ENCODE data around the gene SLC19A1. TPM values are rescaled to one million over a fixed set of nuclear protein-coding genes. Genes with fewer than 3 reads are reported as not detected.
"Not testable (repeated sequence)": the region's sequence is repeated elsewhere in the genome, so short reads cannot be mapped to it uniquely, and the experiment has no call there.

Gene SLC19A1
- total RNA-seq, 2 experiments from 2014 or later = 29.2 to 30.3 TPM

DNA sequence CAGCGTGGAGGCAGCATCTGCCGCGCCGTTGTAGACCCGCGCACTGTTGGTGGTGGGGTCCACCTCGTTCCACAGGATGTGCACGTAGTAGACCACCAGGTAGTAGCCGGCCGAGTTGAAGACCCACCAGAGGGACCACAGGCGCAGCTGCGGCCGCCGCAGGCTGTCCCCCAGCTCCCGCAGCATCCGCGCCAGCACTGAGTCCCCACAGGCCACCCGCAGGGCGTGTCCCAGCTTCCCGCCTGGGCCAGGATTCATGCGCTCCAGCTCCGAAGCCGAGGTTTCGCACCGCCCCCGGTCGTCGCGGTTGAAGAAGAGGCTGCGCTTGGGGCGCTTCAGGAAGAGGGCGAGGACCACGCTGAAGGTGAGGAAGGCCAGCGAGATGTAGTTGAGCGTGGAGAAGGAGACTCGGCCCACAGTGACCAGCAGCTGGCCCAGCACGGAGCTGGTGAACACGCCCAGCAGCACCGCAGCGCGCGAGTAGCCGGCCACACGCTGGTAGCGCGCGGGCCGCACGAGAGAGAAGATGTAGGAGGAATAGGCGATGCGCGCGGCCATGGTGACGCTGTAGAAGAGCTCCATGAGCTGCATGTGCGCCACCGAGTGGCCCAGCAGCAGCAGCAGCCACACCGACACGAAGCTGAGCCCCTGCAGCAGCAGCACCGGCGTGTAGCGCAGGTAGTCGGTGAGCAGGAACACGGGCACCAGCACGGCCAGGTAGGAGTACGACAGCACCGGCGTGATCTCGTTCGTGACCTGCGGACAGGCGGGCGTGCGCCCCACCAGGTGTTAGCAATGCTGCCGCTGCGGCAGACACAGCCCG, 10.6 kb downstream of the SLC19A1 start:
- intact Hi-C loops (cut with micrococcal nuclease) = no loop called here
- Mint-ChIP-seq H3K9me3 (no peaks in the 10 kb centered on the region), H3K27me3 (no peaks in the 10 kb centered on the region), H3K4me1 (ENCODE audit: low read depth) (peaks cover 6% of the 10 kb centered on the region), H3K4me3 (no peak overlapping the region), H3K36me3 (peaks cover 25% of the 10 kb centered on the region), H3K27ac (no peak overlapping the region)
- POLR2A ChIA-PET = interaction anchor here (1.3 kb wide), 1 partner anchor 9 kb away, joined by 5 read pairs; no protein-coding TSS in a partner anchor
- CTCF ChIA-PET = no interaction called here
- DNase-seq = no peak

DNA sequence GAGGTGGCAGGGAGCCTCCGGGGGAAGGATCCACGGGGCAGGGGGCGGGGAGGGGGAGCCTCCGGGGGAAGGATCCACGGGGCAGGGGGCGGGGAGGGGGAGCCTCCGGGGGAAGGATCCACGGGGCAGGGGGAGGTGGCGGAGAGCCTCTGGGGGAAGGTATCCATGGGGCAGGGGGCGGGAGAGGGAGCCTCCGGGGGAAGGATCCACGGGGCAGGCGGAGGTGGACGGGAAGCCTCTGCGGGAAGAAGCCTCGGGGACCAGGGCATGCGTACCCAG, 11.2 kb downstream of the SLC19A1 start:
- CTCF ChIA-PET; H3K4me3 Mint-ChIP-seq; H3K4me1 Mint-ChIP-seq (ENCODE audit: low read depth); DNase-seq; intact Hi-C loops (cut with micrococcal nuclease); H3K9me3 Mint-ChIP-seq; H3K27ac Mint-ChIP-seq; H3K27me3 Mint-ChIP-seq: not testable (repeated sequence)
- POLR2A ChIA-PET = interaction anchor here (1.3 kb wide), 1 partner anchor 10 kb away, joined by 5 read pairs; no protein-coding TSS in a partner anchor
- peaks cover 20% of the 10 kb centered on the region for H3K36me3 Mint-ChIP-seq

DNA sequence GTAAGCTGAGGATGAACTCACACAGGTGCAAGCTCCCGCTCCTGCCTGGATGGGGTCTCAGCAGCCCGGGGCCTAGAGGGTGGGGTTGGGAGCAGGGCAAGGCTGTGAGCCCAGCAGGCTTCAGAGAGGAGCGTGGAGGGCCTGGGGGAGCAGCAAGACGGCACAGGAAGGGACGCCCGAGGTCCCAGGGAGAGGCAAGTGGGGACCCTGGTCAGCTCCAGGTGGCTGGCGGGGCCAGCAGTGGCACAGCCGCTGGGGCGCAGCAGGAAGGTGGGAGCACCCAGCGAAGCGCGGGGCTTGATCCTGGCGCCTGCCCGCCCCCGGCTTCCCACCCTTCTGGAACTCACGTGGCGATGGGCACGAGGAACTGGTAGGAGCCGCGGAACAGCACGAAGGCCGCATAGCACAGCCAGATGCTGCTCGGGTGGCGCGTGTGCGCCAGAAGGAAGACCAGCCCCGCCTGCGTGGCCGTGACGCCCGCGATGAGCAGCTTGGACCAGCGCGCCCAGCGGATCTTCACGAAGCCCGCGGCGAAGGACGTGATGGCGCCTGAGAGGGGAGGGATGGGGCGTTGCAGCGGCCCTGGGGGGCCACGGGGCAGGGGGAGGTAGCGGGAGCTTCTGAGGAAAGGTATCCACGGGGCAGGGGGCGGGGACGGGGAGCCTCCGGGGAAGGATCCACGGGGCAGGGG, 11.7 kb downstream of the SLC19A1 start:
- Mint-ChIP-seq H3K4me1 (ENCODE audit: low read depth) (peaks cover 6% of the 10 kb centered on the region), H3K27me3 (no peaks in the 10 kb centered on the region), H3K27ac (no peak overlapping the region), H3K4me3 (no peak overlapping the region), H3K36me3 (peaks cover 21% of the 10 kb centered on the region), H3K9me3 (no peaks in the 10 kb centered on the region)
- POLR2A ChIA-PET = no interaction called here
- intact Hi-C loops (cut with micrococcal nuclease) = no loop called here
- no peak for DNase-seq
- CTCF ChIA-PET = no interaction called here

DNA sequence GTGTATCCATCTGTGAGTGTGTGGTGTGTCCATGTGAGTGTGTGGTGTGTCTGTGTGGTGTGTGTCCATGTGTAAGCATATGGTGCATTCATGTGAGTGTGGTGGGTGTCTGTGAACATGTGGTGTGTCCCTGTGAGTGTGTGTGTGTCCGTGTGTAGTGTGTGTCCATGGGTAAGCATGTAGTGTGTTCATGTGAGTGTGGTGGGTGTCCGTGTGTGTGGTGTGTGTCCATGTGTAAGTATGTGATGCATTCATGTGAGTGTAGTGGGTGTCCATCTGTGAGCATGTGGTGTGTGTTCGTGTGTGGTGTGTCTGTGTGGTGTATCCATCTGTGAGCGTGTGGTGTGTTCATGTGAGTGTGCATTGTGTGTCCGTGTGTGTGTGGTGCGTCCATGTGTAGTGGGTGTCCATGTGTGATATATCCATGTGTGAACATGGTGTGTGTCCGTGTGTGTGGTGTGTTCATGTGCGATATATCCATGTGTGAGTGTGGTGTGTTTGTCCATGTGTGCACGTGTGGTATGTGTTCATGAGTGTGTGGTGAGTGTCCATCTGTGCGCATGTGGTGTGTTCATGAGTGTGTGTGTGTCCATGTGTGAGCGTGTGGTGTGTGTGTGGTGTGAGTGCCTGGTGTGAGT, 12.3 kb downstream of the SLC19A1 start:
- DNase-seq = no peak
- Mint-ChIP-seq H3K27me3 (no peaks in the 10 kb centered on the region), H3K9me3 (no peaks in the 10 kb centered on the region), H3K27ac (no peak overlapping the region), H3K36me3 (peaks cover 18% of the 10 kb centered on the region), H3K4me3 (no peak overlapping the region), H3K4me1 (ENCODE audit: low read depth) (peaks cover 6% of the 10 kb centered on the region)
- POLR2A ChIA-PET = no interaction called here
- CTCF ChIA-PET = no interaction called here
- intact Hi-C loops (cut with micrococcal nuclease) = no loop called here

DNA sequence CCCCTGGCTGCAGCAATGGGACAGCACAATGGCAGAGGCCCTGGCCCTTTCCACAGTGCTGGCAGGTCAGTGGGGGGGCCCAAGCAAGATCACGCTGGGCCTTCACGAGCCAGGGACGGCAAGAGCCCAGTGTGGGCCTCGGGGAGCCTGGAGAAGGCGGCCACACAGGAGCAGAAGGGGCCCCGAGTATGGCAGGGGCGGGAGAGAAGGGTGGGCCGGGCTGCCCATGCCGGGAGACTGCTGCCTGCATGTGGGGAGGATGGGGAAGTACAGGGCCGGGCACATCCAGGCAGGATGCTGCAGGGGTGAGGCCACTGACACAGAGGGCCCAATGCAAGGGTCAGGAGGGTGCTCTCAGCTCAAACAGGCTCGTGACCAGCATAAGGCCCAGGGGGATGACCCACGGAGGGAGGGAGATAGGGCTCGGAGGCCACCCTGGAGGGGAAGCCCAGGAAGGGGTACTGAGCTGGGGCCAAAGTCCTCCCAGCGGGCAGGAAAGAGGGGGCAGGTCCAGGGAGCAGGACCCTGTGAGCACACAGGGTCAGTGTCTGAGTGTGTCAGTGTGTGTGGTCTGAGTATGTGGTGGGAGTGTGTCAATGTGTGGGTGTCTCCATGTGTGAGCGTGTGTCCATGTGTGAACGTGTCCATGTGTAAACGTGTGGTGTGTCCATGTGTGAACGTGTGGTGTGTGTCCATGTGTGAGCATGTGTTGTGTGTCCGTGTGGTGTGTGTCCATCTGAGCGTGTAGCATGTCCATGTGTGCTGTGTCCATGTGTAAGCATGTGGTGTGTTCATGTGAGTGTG, 13.1 kb downstream of the SLC19A1 start:
- H3K36me3 Mint-ChIP-seq = peaks cover 18% of the 10 kb centered on the region
- no peak overlapping the region for H3K4me3 Mint-ChIP-seq
- H3K4me1 Mint-ChIP-seq (ENCODE audit: low read depth) = peaks cover 4% of the 10 kb centered on the region
- no peak overlapping the region for H3K27ac Mint-ChIP-seq
- POLR2A ChIA-PET = no interaction called here
- H3K9me3 Mint-ChIP-seq = no peaks in the 10 kb centered on the region
- no peak for DNase-seq
- intact Hi-C loops (cut with micrococcal nuclease) = no loop called here
- CTCF ChIA-PET = no interaction called here
- H3K27me3 Mint-ChIP-seq = no peaks in the 10 kb centered on the region

DNA sequence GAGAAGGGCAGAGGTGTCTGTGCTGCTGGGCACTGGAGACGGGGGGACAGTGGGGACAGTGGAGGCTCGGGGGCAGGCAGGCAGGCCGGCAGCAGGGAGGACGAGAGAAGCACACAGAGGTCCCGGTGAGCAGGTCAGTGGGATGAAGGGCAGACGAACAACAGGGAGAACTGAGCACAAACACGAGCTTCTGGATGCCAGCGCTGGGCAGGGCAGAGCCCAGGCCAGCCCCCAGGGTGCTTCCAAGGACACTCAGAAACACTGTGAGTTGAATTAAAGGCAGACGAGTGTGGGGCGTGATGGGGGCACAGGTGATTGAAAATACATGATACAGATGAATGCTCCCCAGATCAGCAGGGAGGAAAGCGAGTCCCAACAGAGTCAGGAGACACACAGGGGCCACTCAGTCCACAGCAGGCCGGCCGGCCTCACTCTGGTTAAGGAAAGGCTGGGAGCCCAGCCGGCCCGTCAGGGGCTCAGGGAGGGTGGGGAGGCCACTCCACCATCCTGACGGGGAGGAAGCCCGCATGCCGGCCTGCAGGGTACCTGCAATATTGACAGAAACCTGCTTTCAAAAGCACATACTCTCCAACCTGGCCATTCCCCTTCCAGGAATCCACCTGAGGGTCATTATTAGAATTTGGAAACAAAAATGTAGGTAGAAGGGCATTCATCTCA, 14.1 kb downstream of the SLC19A1 start:
- DNase-seq = no peak
- Mint-ChIP-seq H3K36me3 (peaks cover 23% of the 10 kb centered on the region), H3K27ac (no peak overlapping the region), H3K4me3 (no peak overlapping the region), H3K27me3 (no peaks in the 10 kb centered on the region), H3K9me3 (no peaks in the 10 kb centered on the region), H3K4me1 (ENCODE audit: low read depth) (peaks cover 2% of the 10 kb centered on the region)
- intact Hi-C loops (cut with micrococcal nuclease) = no loop called here
- ChIA-PET POLR2A (no interaction called here), CTCF (no interaction called here)

DNA sequence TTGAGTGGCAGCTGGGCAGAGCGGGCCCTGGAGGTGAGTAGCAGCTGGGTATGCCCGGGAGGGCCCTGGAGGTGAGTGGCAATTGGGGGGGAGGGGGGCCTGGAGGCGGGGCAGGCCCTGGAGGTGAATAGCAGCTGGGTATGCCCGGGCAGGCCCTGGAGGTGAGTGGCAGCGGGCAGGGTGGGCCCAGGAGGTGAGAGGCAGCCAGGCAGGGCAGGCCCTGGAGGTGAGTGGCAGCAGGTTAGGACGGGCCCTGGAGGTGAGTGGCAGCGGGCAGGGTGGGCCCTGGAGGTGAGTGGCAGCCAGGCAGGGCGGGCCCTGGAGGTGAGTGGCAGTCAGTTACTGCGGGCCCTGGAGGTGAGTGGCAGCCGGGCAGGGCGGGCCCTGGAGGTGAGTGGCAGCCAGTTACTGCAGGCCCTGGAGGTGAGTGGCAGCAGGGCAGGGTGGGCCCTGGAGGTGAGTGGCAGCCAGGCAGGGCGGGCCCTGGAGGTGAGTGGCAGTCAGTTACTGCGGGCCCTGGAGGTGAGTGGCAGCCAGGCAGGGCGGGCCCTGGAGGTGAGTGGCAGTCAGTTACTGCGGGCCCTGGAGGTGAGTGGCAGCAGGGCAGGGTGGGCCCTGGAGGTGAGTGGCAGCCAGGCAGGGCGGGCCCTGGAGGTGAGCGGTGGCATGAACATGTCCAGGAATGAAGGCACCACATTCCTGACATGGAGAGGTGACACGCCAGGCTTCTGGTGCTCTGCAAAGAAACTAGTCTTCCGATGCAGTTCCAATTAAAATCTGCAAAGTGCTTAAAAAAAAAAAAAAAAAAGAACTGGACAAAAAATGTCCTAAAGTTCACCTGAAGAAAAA, 14.9 kb downstream of the SLC19A1 start:
- H3K4me1 Mint-ChIP-seq (ENCODE audit: low read depth); H3K27me3 Mint-ChIP-seq; H3K9me3 Mint-ChIP-seq; H3K4me3 Mint-ChIP-seq; intact Hi-C loops (cut with micrococcal nuclease); DNase-seq; CTCF ChIA-PET; H3K27ac Mint-ChIP-seq: not testable (repeated sequence)
- POLR2A ChIA-PET = interaction anchor here (1.0 kb wide), 1 partner anchor 12 kb away, joined by 3 read pairs; no protein-coding TSS in a partner anchor
- H3K36me3 Mint-ChIP-seq = peaks cover 31% of the 10 kb centered on the region

DNA sequence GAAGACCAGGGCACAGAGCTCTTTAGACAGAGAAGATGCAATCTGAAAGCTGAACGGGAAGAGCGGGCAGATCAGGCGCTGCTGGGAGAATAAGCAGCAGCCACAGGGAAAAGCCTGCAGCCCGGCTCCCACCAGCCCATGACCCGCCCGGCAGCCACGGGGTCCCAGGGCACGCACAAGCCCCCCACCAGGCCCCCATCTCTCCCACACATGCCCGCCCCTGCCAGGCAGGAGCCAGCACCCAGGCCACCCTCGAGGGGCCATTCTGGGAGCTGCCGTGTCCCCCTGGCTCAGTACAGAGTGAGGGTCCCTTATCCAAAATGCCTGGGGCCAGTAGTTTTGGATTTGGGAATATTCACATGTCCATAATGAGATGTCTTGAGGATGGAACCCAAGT, 16.3 kb downstream of the SLC19A1 start:
- H3K36me3 Mint-ChIP-seq = peaks cover 39% of the 10 kb centered on the region
- peaks cover 14% of the 10 kb centered on the region for H3K9me3 Mint-ChIP-seq

DNA sequence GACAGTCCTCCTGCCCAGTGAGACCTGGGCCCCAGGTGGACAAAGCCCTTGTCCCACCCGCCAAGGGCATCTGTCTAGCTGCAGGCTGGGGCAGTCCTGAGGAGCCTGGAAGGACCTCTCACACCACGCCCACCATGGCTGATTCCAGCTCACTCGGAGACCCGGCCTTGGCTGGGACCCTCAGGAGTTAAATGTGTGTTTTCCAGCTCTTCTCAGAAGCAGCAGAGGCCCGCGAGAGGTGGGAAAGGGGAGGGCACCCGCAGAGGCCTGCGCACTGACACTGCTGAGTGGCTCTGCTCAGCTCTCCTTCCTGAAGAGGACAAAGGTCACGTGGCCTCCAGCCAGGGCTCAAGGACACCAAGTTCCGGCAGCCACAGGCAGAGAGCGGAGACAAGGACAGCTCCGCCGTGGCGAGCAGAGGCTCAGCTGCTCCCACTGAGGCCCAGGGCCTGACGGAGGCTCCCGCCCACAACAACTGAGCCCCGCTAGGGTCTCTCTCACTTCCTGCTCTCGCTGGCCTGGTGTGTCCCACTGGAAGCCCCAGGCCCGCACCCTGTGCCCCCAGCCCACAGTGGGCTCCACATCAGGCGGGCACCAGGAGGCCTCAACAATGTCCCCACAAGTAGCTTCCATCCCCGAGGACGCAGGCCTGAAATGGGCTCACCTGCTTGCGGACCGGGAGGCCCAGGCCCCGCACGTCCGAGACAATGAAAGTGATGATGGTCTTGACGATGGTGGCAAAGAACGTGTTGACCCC, 16.9 kb downstream of the SLC19A1 start:
- no peak for DNase-seq
- Mint-ChIP-seq H3K4me1 (ENCODE audit: low read depth) (no peaks in the 10 kb centered on the region), H3K36me3 (peaks cover 45% of the 10 kb centered on the region), H3K27me3 (no peaks in the 10 kb centered on the region), H3K9me3 (peaks cover 20% of the 10 kb centered on the region), H3K4me3 (no peak overlapping the region), H3K27ac (no peak overlapping the region)
- intact Hi-C loops (cut with micrococcal nuclease) = no loop called here
- ChIA-PET POLR2A (no interaction called here), CTCF (no interaction called here)

More for the DNA sequence above, 16.3 kb downstream of the SLC19A1 start:
- no peak overlapping the region for H3K27ac Mint-ChIP-seq
- ChIA-PET POLR2A (no interaction called here), CTCF (no interaction called here)
- H3K4me1 Mint-ChIP-seq (ENCODE audit: low read depth) = no peaks in the 10 kb centered on the region
- no peaks in the 10 kb centered on the region for H3K27me3 Mint-ChIP-seq
- DNase-seq = no peak
- intact Hi-C loops (cut with micrococcal nuclease) = no loop called here
- no peak overlapping the region for H3K4me3 Mint-ChIP-seq

DNA sequence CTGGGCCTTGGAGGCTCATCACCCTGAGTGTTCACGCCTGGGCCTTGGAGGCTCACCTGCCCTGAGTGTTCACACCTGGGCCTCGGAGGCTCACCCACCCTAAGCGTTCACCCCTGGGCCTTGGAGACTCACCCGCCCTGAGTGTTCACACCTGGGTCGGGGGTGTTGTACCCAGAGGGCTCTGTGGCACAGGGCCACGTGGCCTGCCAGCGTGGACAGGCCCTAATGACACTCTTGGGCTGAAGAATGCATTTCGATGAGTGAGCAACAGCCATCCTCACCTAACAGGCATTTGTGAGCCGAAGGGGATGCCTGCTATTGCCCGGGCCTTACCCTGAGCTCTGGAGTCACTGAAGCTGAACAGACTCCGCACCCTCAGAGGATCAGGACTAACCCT, 17.5 kb downstream of the SLC19A1 start:
- intact Hi-C loops (cut with micrococcal nuclease) = no loop called here
- ChIA-PET POLR2A (no interaction called here), CTCF (no interaction called here)
- H3K27me3 Mint-ChIP-seq = no peaks in the 10 kb centered on the region
- no peak for DNase-seq
- H3K27ac Mint-ChIP-seq = no peak overlapping the region
- no peak overlapping the region for H3K4me3 Mint-ChIP-seq
- H3K36me3 Mint-ChIP-seq = peaks cover 51% of the 10 kb centered on the region
- H3K9me3 Mint-ChIP-seq = peaks cover 26% of the 10 kb centered on the region
- H3K4me1 Mint-ChIP-seq (ENCODE audit: low read depth) = no peaks in the 10 kb centered on the region

Data from activated CD4-positive, alpha-beta memory T cell treated with anti-CD3 and anti-CD28 coated beads for 36 hours (primary cell).